Stimulated activated CD8-positive, alpha-beta memory T cell treated with anti-CD3 and anti-CD28 coated beads, Interleukin-12 subunit alpha, Interleukin-12 subunit beta, amount 100 ng/mL, for 24 hours (primary cell): ENCODE measurements around the gene EEFSEC.

Experiments
- DNase-seq: peaks from one replicate; pipeline ENCODE4 v3.0.0-alpha.2; 2020; ENCODE audit errors: extremely low read depth

EEFSEC gene

GRCh38 chr3:128445357-128445756 is 292.1 kb downstream of the EEFSEC start:
- DNase-seq = no peak

GRCh38 chr3:128446821-128447220 is 293.5 kb downstream of the EEFSEC start:
- no peak for DNase-seq

- peak; percentile 19 for DNase-seq
Observed at GRCh38 chr3:128447561-128448013, 294.3 kb downstream of the EEFSEC start.

GRCh38 chr3:128448491-128448890 is 295.2 kb downstream of the EEFSEC start:
- no peak for DNase-seq

GRCh38 chr3:128449111-128449638 is 295.9 kb downstream of the EEFSEC start:
- DNase-seq = no peak

- DNase-seq = no peak
Observed at GRCh38 chr3:128452120-128452519, 298.8 kb downstream of the EEFSEC start.

- no peak for DNase-seq
Observed at GRCh38 chr3:128452678-128453275, 299.5 kb downstream of the EEFSEC start.

GRCh38 chr3:128453501-128454309 is 300.4 kb downstream of the EEFSEC start:
- no peak for DNase-seq

- no peak for DNase-seq
Observed at GRCh38 chr3:128454310-128454618, 301.0 kb downstream of the EEFSEC start.

- no peak for DNase-seq
Observed at GRCh38 chr3:128455116-128455515, 301.8 kb downstream of the EEFSEC start.

- DNase-seq = no peak
Observed at GRCh38 chr3:128455786-128456748, 302.8 kb downstream of the EEFSEC start.

GRCh38 chr3:128456776-128457715 is 303.8 kb downstream of the EEFSEC start:
- DNase-seq = no peak

GRCh38 chr3:128457937-128458336 is 304.7 kb downstream of the EEFSEC start:
- no peak for DNase-seq
